ENCODE measurements around the gene ZBTB8A. TPM values are rescaled to one million over a fixed set of nuclear protein-coding genes. Genes with fewer than 3 reads are reported as not detected.

ZBTB8A gene
- total RNA-seq, 1 donor from 2014 or later, result 15.9 TPM

GRCh38 chr1:32494196-32494595 lies 45.0 kb upstream of the ZBTB8A start:
- Histone ChIP-seq H3K36me3 (no peaks in the 10 kb centered on the region), H3K9me3 (ENCODE audit: low read depth) (no peaks in the 10 kb centered on the region), H3K9ac (no peak overlapping the region), H2AFZ (replicated peaks) (no peak overlapping the region), H3K79me2 (ENCODE audit: low read depth) (no peaks in the 10 kb centered on the region), H3F3A (ENCODE audit: low read depth) (peaks cover 12% of the 10 kb centered on the region), H3K4me1 (no peaks in the 10 kb centered on the region), H3K4me3 (no peak overlapping the region), H3K4me2 (no peak overlapping the region), H3K27me3 (no peaks in the 10 kb centered on the region), H4K20me1 (ENCODE audit: low read depth) (no peaks in the 10 kb centered on the region), H3K27ac (no peak overlapping the region)
- no peak for TF ChIP-seq CTCF (IDR thresholded peaks at IDR 0.05)
- no peak for TF ChIP-seq EZH2 (IDR thresholded peaks at IDR 0.05)
- no peak for TF ChIP-seq EZH2phosphoT487 (IDR thresholded peaks at IDR 0.05)
- Mint-ChIP-seq H3K9me3 (no peaks in the 10 kb centered on the region), H3K27ac (no peak overlapping the region), H3K27me3 (ENCODE audit: insufficient read depth, low read depth) (peaks cover 5% of the 10 kb centered on the region), H3K4me1 (peaks cover 13% of the 10 kb centered on the region), H3K36me3 (peaks cover under 1% of the 10 kb centered on the region), H3K4me3 (no peak overlapping the region)
- no peak for DNase-seq (ENCODE audit: low spot score)

- Mint-ChIP-seq H3K36me3 (no peaks in the 10 kb centered on the region), H3K27me3 (ENCODE audit: insufficient read depth, low read depth) (peaks cover 5% of the 10 kb centered on the region), H3K9me3 (no peaks in the 10 kb centered on the region), H3K27ac (no peak overlapping the region), H3K4me1 (peaks cover 15% of the 10 kb centered on the region), H3K4me3 (no peak overlapping the region)
- no peak for TF ChIP-seq CTCF (IDR thresholded peaks at IDR 0.05)
- no peak for TF ChIP-seq EZH2phosphoT487 (IDR thresholded peaks at IDR 0.05)
- no peak for TF ChIP-seq EZH2 (IDR thresholded peaks at IDR 0.05)
- no peaks in the 10 kb centered on the region for H3K79me2 ChIP-seq (ENCODE audit: low read depth)
- no peaks in the 10 kb centered on the region for H3K9me3 ChIP-seq (ENCODE audit: low read depth)
- H2AFZ ChIP-seq (replicated peaks), result no peak overlapping the region
- H3K9ac ChIP-seq, result no peak overlapping the region
- no peaks in the 10 kb centered on the region for H3K27me3 ChIP-seq
- H4K20me1 ChIP-seq (ENCODE audit: low read depth), result no peaks in the 10 kb centered on the region
- no peak overlapping the region for H3K4me2 ChIP-seq
- H3K27ac ChIP-seq, result no peak overlapping the region
- no peaks in the 10 kb centered on the region for H3K4me1 ChIP-seq
- peaks cover 17% of the 10 kb centered on the region for H3F3A ChIP-seq (ENCODE audit: low read depth)
- H3K36me3 ChIP-seq, result no peaks in the 10 kb centered on the region
- H3K4me3 ChIP-seq, result no peak overlapping the region
- DNase-seq (ENCODE audit: low spot score), result no peak
Observed at GRCh38 chr1:32494711-32495337, 44.4 kb upstream of the ZBTB8A start.

GRCh38 chr1:32496127-32496526 lies 43.1 kb upstream of the ZBTB8A start:
- H3K79me2 ChIP-seq (ENCODE audit: low read depth), result no peaks in the 10 kb centered on the region
- no peak overlapping the region for H3K27ac ChIP-seq
- DNase-seq (ENCODE audit: low spot score), result no peak
- H3K4me3 Mint-ChIP-seq, result no peak overlapping the region
- H3F3A ChIP-seq (ENCODE audit: low read depth), result peaks cover 27% of the 10 kb centered on the region
- H4K20me1 ChIP-seq (ENCODE audit: low read depth), result no peaks in the 10 kb centered on the region
- H3K36me3 Mint-ChIP-seq, result no peaks in the 10 kb centered on the region
- no peak overlapping the region for H3K4me3 ChIP-seq
- no peak overlapping the region for H3K4me2 ChIP-seq
- H3K9ac ChIP-seq, result no peak overlapping the region
- H2AFZ ChIP-seq (replicated peaks), result no peak overlapping the region
- peaks cover 3% of the 10 kb centered on the region for H3K4me1 ChIP-seq
- no peaks in the 10 kb centered on the region for H3K9me3 Mint-ChIP-seq
- no peaks in the 10 kb centered on the region for H3K9me3 ChIP-seq (ENCODE audit: low read depth)
- TF ChIP-seq EZH2 (IDR thresholded peaks at IDR 0.05) (no peak), EZH2phosphoT487 (IDR thresholded peaks at IDR 0.05) (no peak), CTCF (IDR thresholded peaks at IDR 0.05) (no peak)
- H3K4me1 Mint-ChIP-seq, result peaks cover 18% of the 10 kb centered on the region
- no peaks in the 10 kb centered on the region for H3K36me3 ChIP-seq
- H3K27me3 ChIP-seq, result no peaks in the 10 kb centered on the region
- no peak overlapping the region for H3K27ac Mint-ChIP-seq
- H3K27me3 Mint-ChIP-seq (ENCODE audit: insufficient read depth, low read depth), result peaks cover 5% of the 10 kb centered on the region

Data from neural progenitor cell (in vitro differentiated cells).